GM12872 (cell line): Measurements from ENCODE around the gene GARIN5B.

Experiments used
- TF ChIP-seq, protein P1 (sequence below): IDR thresholded peaks from 3 replicates; pipeline ENCODE4 v1.5.1; 2011; ENCODE audit warnings: low read depth, mild to moderate bottlenecking, low read length, moderate library complexity; ENCODE audit not compliant: insufficient read depth

The GARIN5B gene

DNA sequence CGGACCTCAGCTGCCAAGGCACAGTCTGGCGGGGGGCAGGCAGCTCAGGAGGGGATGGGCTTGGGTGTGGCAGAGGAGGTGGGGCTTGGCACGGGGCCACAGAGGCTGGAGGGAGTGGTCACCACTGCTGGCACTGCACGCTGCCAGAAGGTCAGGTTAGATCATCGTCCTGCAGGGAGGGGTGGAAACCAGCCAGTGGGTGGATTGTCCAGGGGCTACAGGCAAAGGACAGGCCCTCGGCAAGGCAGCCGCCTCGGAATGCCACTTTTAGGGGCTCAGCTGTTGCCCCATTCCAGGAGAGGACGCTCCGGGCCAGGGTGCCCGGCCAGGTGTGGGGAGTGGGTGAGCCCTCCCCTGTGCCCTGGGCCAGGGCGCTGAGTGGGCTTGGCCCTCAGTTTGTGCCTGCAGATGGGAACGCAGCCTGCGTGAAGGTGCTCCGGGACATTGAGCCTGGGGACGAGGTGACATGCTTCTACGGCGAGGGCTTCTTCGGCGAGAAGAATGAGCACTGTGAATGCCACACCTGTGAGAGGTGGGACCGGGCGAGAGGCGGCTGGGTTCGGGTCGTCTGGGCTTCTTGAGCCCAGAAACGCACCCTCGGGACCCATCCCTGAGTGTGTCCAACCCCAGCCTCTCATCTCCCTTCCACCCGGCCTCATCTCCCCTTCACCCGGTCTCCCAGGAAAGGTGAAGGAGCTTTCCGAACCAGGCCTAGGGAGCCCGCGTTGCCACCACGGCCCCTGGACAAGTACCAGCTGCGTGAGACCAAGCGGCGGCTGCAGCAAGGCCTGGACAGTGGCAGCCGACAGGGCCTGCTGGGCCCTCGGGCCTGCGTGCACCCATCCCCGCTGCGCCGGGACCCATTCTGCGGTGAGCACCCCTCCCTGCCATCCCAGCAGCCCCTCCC is 17.0 kb downstream of the GARIN5B start:
- TF ChIP-seq, protein P1, sequence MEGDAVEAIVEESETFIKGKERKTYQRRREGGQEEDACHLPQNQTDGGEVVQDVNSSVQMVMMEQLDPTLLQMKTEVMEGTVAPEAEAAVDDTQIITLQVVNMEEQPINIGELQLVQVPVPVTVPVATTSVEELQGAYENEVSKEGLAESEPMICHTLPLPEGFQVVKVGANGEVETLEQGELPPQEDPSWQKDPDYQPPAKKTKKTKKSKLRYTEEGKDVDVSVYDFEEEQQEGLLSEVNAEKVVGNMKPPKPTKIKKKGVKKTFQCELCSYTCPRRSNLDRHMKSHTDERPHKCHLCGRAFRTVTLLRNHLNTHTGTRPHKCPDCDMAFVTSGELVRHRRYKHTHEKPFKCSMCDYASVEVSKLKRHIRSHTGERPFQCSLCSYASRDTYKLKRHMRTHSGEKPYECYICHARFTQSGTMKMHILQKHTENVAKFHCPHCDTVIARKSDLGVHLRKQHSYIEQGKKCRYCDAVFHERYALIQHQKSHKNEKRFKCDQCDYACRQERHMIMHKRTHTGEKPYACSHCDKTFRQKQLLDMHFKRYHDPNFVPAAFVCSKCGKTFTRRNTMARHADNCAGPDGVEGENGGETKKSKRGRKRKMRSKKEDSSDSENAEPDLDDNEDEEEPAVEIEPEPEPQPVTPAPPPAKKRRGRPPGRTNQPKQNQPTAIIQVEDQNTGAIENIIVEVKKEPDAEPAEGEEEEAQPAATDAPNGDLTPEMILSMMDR, result no peak

GRCh38 chr19:55345101-55345817 is 17.8 kb downstream of the GARIN5B start:
- TF ChIP-seq, protein P1, result no peak

DNA sequence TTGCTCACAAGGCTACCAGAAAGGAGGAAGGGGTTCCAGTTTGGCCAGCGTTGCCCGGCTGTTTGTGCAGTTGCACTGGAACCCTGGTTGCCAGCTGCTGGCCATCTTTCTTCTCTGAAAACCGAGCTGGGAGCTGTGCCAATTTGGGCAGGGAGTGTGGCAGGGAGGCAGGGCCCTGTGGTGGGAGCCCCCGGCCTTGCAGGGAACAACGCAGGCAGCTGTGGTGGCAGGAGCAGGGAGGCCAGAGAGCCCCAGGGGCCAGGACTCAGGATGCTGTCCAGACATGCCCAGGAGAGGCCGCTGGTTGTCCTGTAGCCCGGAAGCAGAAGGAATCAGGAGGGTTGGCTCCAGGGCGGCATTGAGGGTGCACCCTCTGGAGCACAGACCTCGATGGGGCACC is 18.6 kb downstream of the GARIN5B start:
- TF ChIP-seq, protein P1, result no peak

- TF ChIP-seq, protein P1, result no peak
These were observed 21.2 kb downstream of the GARIN5B start for GRCh38 chr19:55341595-55342531.

- TF ChIP-seq, protein P1, result no peak
These were observed 21.9 kb downstream of the GARIN5B start for GRCh38 chr19:55341171-55341588.

DNA sequence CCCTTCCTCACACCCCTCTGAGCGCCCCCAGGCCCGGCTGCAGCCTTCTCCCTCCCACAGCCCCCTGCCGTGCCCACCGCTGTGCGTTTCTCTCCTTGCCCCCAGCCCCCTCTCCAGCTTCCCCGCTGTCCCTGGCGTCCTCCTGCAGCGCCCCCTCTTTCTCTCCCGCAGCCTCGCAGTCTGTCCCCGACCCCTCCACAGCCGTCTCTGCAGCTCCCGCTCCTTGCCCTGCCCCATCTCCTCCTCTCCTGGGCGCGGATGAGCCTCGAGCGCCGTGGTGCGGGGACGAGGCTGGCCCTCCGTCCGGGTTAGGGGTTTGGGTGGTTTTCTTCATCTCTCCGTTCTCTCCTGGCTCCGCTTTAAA is 22.3 kb downstream of the GARIN5B start:
- TF ChIP-seq, protein P1, result 0 out of 3 replicates have a peak, but pooled peaks have one; percentile 30
